Fibroblast of lung (primary cell): Measurements from ENCODE around the gene PDE4B.

ENCODE experiments used
- CTCF ChIP-seq, 2 donors: IDR thresholded peaks in 1 of 2; conservative IDR thresholded peaks in 1 of 2; 1 replicate in 1 of 2; 2 replicates in 1 of 2; pipeline ENCODE4 v1.5.1; 2011 to 2012; ENCODE audit warnings: low read length in 2 of 2, control low read depth in 1 of 2, inconsistent platforms in 1 of 2, low read depth in 1 of 2, mild to moderate bottlenecking in 1 of 2
- EZH2 ChIP-seq: IDR thresholded peaks from 2 replicates; pipeline ENCODE4 v1.5.1; 2012; ENCODE audit warnings: low read length, control low read depth, mild to moderate bottlenecking; ENCODE audit errors: missing control alignments

GRCh38 chr1:66353257-66353656, 560.6 kb downstream of the PDE4B start:
- TF ChIP-seq CTCF (conservative IDR thresholded peaks at IDR 0.05 in 1 of 2, IDR thresholded peaks at IDR 0.05 in 1 of 2; ENCODE audit: low read depth in 1 of 2, low read length in 2 of 2): no peak
- TF ChIP-seq EZH2: no peak
